GM19328 (cell line): ENCODE data around the gene PLXNB3.

Source experiments
- ATAC-seq: cut with Tn5 transposase; IDR thresholded peaks from one replicate; pipeline ENCODE4 v1.9.1; 2021; ENCODE audit warnings: mild to moderate bottlenecking, moderate library complexity; ENCODE audit not compliant: unreplicated experiment

The PLXNB3 gene

GRCh38 chrX:153750127-153750774, 13.8 kb upstream of the PLXNB3 start:
- ATAC-seq: no peak

- ATAC-seq: no peak
Observed at GRCh38 chrX:153755136-153755535, 8.9 kb upstream of the PLXNB3 start.

- ATAC-seq: no peak
Observed at GRCh38 chrX:153761863-153762262, 2.2 kb upstream of the PLXNB3 start.

- no peak for ATAC-seq
Observed at GRCh38 chrX:153762626-153763173, 1.3 kb upstream of the PLXNB3 start.

- no peak for ATAC-seq
Observed at GRCh38 chrX:153763298-153763932, 634 bp upstream of the PLXNB3 start.

- no peak for ATAC-seq
Observed at GRCh38 chrX:153764786-153765137, 713 bp downstream of the PLXNB3 start.

- ATAC-seq: no peak
Observed at GRCh38 chrX:153765138-153766079, 1.4 kb downstream of the PLXNB3 start.

- no peak for ATAC-seq
Observed at GRCh38 chrX:153766098-153766817, 2.2 kb downstream of the PLXNB3 start.

- ATAC-seq: no peak
Observed at GRCh38 chrX:153766871-153767673, 3.0 kb downstream of the PLXNB3 start.

- ATAC-seq: no peak
Observed at GRCh38 chrX:153767674-153768055, 3.6 kb downstream of the PLXNB3 start.

GRCh38 chrX:153768311-153769157, 4.5 kb downstream of the PLXNB3 start:
- no peak for ATAC-seq

GRCh38 chrX:153769158-153769864, 5.3 kb downstream of the PLXNB3 start:
- ATAC-seq: no peak

GRCh38 chrX:153769865-153770600, 6.0 kb downstream of the PLXNB3 start:
- ATAC-seq: no peak

- no peak for ATAC-seq
Observed at GRCh38 chrX:153770601-153771414, 6.8 kb downstream of the PLXNB3 start.

- ATAC-seq: no peak
Observed at GRCh38 chrX:153771415-153772315, 7.6 kb downstream of the PLXNB3 start.
